ENCODE results near the gene TBC1D2. TPM values are rescaled to one million over a fixed set of nuclear protein-coding genes. Genes with fewer than 3 reads are reported as not detected.

Gene TBC1D2
- total and polyA plus RNA-seq, 2 experiments from 2014 or later, result 3.7 to 6.8 TPM

DNA sequence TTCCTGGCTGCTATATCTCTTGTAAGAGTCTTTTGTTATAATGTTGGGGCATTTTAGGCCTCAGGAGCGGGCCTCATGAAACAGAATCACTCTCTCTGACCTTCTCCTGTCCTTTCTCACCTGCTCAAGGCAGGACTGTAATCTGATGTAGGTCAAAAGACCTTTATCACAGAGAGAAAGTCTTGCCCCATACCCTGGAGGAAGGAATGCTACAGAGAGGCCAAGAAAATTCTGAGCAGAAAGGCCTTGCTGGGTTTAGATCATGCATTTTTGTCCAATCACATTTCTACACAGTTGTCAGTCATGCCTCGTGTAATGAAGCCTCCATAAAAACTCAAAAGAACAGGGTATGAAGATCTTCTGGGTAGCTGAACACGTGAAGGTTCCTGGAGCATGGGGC lies 45.2 kb upstream of the TBC1D2 start:
- Histone ChIP-seq H3K27ac (ENCODE audit: low read depth) (no peak overlapping the region), H3K36me3 (ENCODE audit: insufficient read depth) (no peaks in the 10 kb centered on the region), H3K4me2 (no peak overlapping the region), H2AFZ (no peak overlapping the region), H3F3A (replicated peaks; ENCODE audit: low read depth) (no peaks in the 10 kb centered on the region), H3K79me2 (replicated peaks; ENCODE audit: insufficient read depth) (no peaks in the 10 kb centered on the region), H3K9me2 (ENCODE audit: insufficient read depth) (no peaks in the 10 kb centered on the region), H4K20me1 (replicated peaks; ENCODE audit: insufficient read depth) (no peaks in the 10 kb centered on the region), H3K4me3 (no peak overlapping the region), H3K27me3 (ENCODE audit: insufficient read depth) (no peaks in the 10 kb centered on the region), H3K4me1 (ENCODE audit: insufficient read depth) (no peaks in the 10 kb centered on the region)
- Mint-ChIP-seq H3K9me3 (no peaks in the 10 kb centered on the region), H3K4me3 (no peak overlapping the region), H3K27ac (no peak overlapping the region), H3K27me3 (ENCODE audit: insufficient read depth, low read depth, poor library complexity) (peaks cover 2% of the 10 kb centered on the region), H3K36me3 (ENCODE audit: low read depth) (no peaks in the 10 kb centered on the region), H3K4me1 (peaks cover 4% of the 10 kb centered on the region; the same call in 1 of the 3 replicates)
- DNase-seq (ENCODE audit: low spot score) (no peak), ATAC-seq (no peak)
- TF ChIP-seq CREB1 (CRISPR knock-in tag; IDR thresholded peaks at IDR 0.05; ENCODE audit: low read depth) (no peak), CTCF (conservative IDR thresholded peaks at IDR 0.05; ENCODE audit: low read depth in 2 of 2) (no peak), JUNB (IDR thresholded peaks at IDR 0.05; ENCODE audit: unreplicated experiment) (no peak), REST (IDR thresholded peaks at IDR 0.05; ENCODE audit: unreplicated experiment) (no peak), EZH2 (IDR thresholded peaks at IDR 0.05; ENCODE audit: low read depth, unreplicated experiment) (no peak)

DNA sequence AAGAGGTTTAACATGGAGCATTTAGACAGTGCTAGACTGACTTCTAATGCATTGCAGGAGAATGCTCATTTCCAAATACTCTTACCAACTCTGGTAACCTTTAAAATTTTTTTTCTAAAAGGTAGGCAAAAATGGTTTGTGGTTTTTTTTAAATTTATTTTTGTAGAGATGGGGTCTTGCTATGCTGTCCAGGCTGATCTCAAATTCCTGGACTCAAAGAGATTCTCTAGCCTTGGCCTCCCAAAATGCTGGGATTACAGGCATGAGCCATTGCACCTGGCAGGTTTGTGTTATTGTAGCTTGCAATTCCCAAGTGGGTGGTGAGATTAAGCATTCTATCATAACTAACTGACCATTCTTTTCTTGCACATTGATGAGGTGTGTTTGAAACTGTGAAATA lies 43.0 kb upstream of the TBC1D2 start:
- Mint-ChIP-seq H3K4me3 (no peak overlapping the region), H3K4me1 (no peaks in the 10 kb centered on the region), H3K9me3 (no peaks in the 10 kb centered on the region), H3K27me3 (ENCODE audit: insufficient read depth, low read depth, poor library complexity) (peaks cover 2% of the 10 kb centered on the region), H3K36me3 (ENCODE audit: low read depth) (no peaks in the 10 kb centered on the region), H3K27ac (no peak overlapping the region)
- H3F3A ChIP-seq (replicated peaks; ENCODE audit: low read depth), result no peaks in the 10 kb centered on the region
- H3K27ac ChIP-seq (ENCODE audit: low read depth), result no peak overlapping the region
- TF ChIP-seq EZH2 (IDR thresholded peaks at IDR 0.05; ENCODE audit: low read depth, unreplicated experiment) (no peak), ZNF114 (CRISPR knock-in tag; IDR thresholded peaks at IDR 0.05) (no peak), CREB1 (CRISPR knock-in tag; IDR thresholded peaks at IDR 0.05; ENCODE audit: low read depth) (no peak), STAT1 (IDR thresholded peaks at IDR 0.05; ENCODE audit: unreplicated experiment) (no peak), REST (IDR thresholded peaks at IDR 0.05; ENCODE audit: unreplicated experiment) (no peak)
- H3K4me2 ChIP-seq, result no peak overlapping the region
- ATAC-seq (no peak), DNase-seq (ENCODE audit: low spot score) (no peak)
- no peaks in the 10 kb centered on the region for H3K36me3 ChIP-seq (ENCODE audit: insufficient read depth)
- no peaks in the 10 kb centered on the region for H3K4me1 ChIP-seq (ENCODE audit: insufficient read depth)
- H3K79me2 ChIP-seq (replicated peaks; ENCODE audit: insufficient read depth), result no peaks in the 10 kb centered on the region
- no peak overlapping the region for H3K4me3 ChIP-seq
- H3K9me2 ChIP-seq (ENCODE audit: insufficient read depth), result no peaks in the 10 kb centered on the region
- H4K20me1 ChIP-seq (replicated peaks; ENCODE audit: insufficient read depth), result no peaks in the 10 kb centered on the region
- H3K27me3 ChIP-seq (ENCODE audit: insufficient read depth), result no peaks in the 10 kb centered on the region
- H2AFZ ChIP-seq, result no peak overlapping the region
